OCI-LY3 (cell line): ENCODE results near the gene TRIM8.

Source experiments
- CTCF ChIP-seq: fragments of 200-600, 300-600 bp; sonication (generic); IDR thresholded peaks from 2 replicates; pipeline ENCODE4 v1.5.1; 2014; ENCODE audit warnings: antibody characterized with exemption, low read length, low read depth
- EZH2phosphoT487 ChIP-seq: fragments of 200-600 bp; shearing (Covaris generic); IDR thresholded peaks from 2 replicates; pipeline ENCODE4 v1.6.1; 2018; ENCODE audit warnings: antibody characterized with exemption, mixed run types, low read depth

- TF ChIP-seq CTCF, result no peak
- TF ChIP-seq EZH2phosphoT487, result no peak
These were observed 13.2 kb downstream of the TRIM8 start for GRCh38 chr10:102657451-102657850.
